ENCODE data around the gene CAB39. TPM values are rescaled to one million over a fixed set of nuclear protein-coding genes. Genes with fewer than 3 reads are reported as not detected.

The CAB39 gene
- total and polyA plus RNA-seq, 2 donors (not counting 1 experiment from before 2014, with no cell fraction given): 51.1 to 72.3 TPM

GRCh38 chr2:230827774-230828271 is 115.2 kb downstream of the CAB39 start:
- H4K20me1 ChIP-seq (ENCODE audit: control insufficient read depth, extremely low read depth, insufficient read depth, low read length): no peaks in the 10 kb centered on the region
- no peak overlapping the region for H3K9ac ChIP-seq (ENCODE audit: insufficient read depth, low read length)
- peaks cover 10% of the 10 kb centered on the region for H3K27me3 ChIP-seq (ENCODE audit: control insufficient read depth, insufficient read depth, low read length)
- no peaks in the 10 kb centered on the region for H3K79me2 ChIP-seq (ENCODE audit: control insufficient read depth, insufficient read depth, low read length)
- no peak overlapping the region for H2AFZ ChIP-seq (ENCODE audit: low read length)
- H3K4me2 ChIP-seq (ENCODE audit: extremely low read depth, insufficient read depth, low read length): peak overlapping the region; percentile 25
- H3K4me3 ChIP-seq (replicated peaks in 1 of 4; ENCODE audit: control extremely low read depth in 1 of 4, insufficient read depth in 1 of 4, low read depth in 3 of 4, low read length in 4 of 4): peak overlapping the region in 1 of 4 experiments; percentile 14
- no peaks in the 10 kb centered on the region for H3K9me3 ChIP-seq (ENCODE audit: control insufficient read depth, insufficient read depth, low read depth, low read length)
- DNase-seq (ENCODE audit: low read depth in 2 of 2): no peak
- TF ChIP-seq CTCF (conservative IDR thresholded peaks at IDR 0.05 in 1 of 2, IDR thresholded peaks at IDR 0.05 in 1 of 2; ENCODE audit: low read depth in 1 of 2, low read length in 2 of 2): no peak
- TF ChIP-seq EZH2 (IDR thresholded peaks at IDR 0.05; ENCODE audit: low read length, missing control alignments): no peak
- H3K27ac ChIP-seq (ENCODE audit: insufficient read depth, low read length): no peak overlapping the region
- H3K36me3 ChIP-seq (ENCODE audit: control insufficient read depth, insufficient read depth, low read length): no peaks in the 10 kb centered on the region
- no peaks in the 10 kb centered on the region for H3K4me1 ChIP-seq (ENCODE audit: control insufficient read depth, extremely low read depth, insufficient read depth, low read length)

- no peak overlapping the region for H3K9ac ChIP-seq (ENCODE audit: insufficient read depth, low read length)
- no peaks in the 10 kb centered on the region for H3K9me3 ChIP-seq (ENCODE audit: control insufficient read depth, insufficient read depth, low read depth, low read length)
- DNase-seq (ENCODE audit: low read depth in 2 of 2): no peak
- H3K36me3 ChIP-seq (ENCODE audit: control insufficient read depth, insufficient read depth, low read length): no peaks in the 10 kb centered on the region
- H4K20me1 ChIP-seq (ENCODE audit: control insufficient read depth, extremely low read depth, insufficient read depth, low read length): no peaks in the 10 kb centered on the region
- peaks cover 12% of the 10 kb centered on the region for H3K27me3 ChIP-seq (ENCODE audit: control insufficient read depth, insufficient read depth, low read length)
- no peak overlapping the region for H2AFZ ChIP-seq (ENCODE audit: low read length)
- no peaks in the 10 kb centered on the region for H3K79me2 ChIP-seq (ENCODE audit: control insufficient read depth, insufficient read depth, low read length)
- TF ChIP-seq EZH2 (IDR thresholded peaks at IDR 0.05; ENCODE audit: low read length, missing control alignments): no peak
- no peak for TF ChIP-seq CTCF (conservative IDR thresholded peaks at IDR 0.05 in 1 of 2, IDR thresholded peaks at IDR 0.05 in 1 of 2; ENCODE audit: low read depth in 1 of 2, low read length in 2 of 2)
- peak overlapping the region in 1 of 4 experiments; percentile 14 for H3K4me3 ChIP-seq (replicated peaks in 1 of 4; ENCODE audit: control extremely low read depth in 1 of 4, insufficient read depth in 1 of 4, low read depth in 3 of 4, low read length in 4 of 4)
- no peaks in the 10 kb centered on the region for H3K4me1 ChIP-seq (ENCODE audit: control insufficient read depth, extremely low read depth, insufficient read depth, low read length)
- H3K27ac ChIP-seq (ENCODE audit: insufficient read depth, low read length): no peak overlapping the region
- peak overlapping the region; percentile 25 for H3K4me2 ChIP-seq (ENCODE audit: extremely low read depth, insufficient read depth, low read length)
These were observed 115.8 kb downstream of the CAB39 start for GRCh38 chr2:230828272-230828961.

- no peaks in the 10 kb centered on the region for H3K79me2 ChIP-seq (ENCODE audit: control insufficient read depth, insufficient read depth, low read length)
- H3K27ac ChIP-seq (ENCODE audit: insufficient read depth, low read length): no peak overlapping the region
- H3K4me1 ChIP-seq (ENCODE audit: control insufficient read depth, extremely low read depth, insufficient read depth, low read length): no peaks in the 10 kb centered on the region
- peaks cover 12% of the 10 kb centered on the region for H3K27me3 ChIP-seq (ENCODE audit: control insufficient read depth, insufficient read depth, low read length)
- H4K20me1 ChIP-seq (ENCODE audit: control insufficient read depth, extremely low read depth, insufficient read depth, low read length): no peaks in the 10 kb centered on the region
- H3K9me3 ChIP-seq (ENCODE audit: control insufficient read depth, insufficient read depth, low read depth, low read length): no peaks in the 10 kb centered on the region
- H3K4me3 ChIP-seq (replicated peaks in 1 of 4; ENCODE audit: control extremely low read depth in 1 of 4, insufficient read depth in 1 of 4, low read depth in 3 of 4, low read length in 4 of 4): no peak overlapping the region
- TF ChIP-seq EZH2 (IDR thresholded peaks at IDR 0.05; ENCODE audit: low read length, missing control alignments): no peak
- no peak for TF ChIP-seq CTCF (conservative IDR thresholded peaks at IDR 0.05 in 1 of 2, IDR thresholded peaks at IDR 0.05 in 1 of 2; ENCODE audit: low read depth in 1 of 2, low read length in 2 of 2)
- no peak overlapping the region for H2AFZ ChIP-seq (ENCODE audit: low read length)
- DNase-seq (ENCODE audit: low read depth in 2 of 2): no peak
- no peak overlapping the region for H3K4me2 ChIP-seq (ENCODE audit: extremely low read depth, insufficient read depth, low read length)
- no peak overlapping the region for H3K9ac ChIP-seq (ENCODE audit: insufficient read depth, low read length)
- no peaks in the 10 kb centered on the region for H3K36me3 ChIP-seq (ENCODE audit: control insufficient read depth, insufficient read depth, low read length)
These were observed 116.7 kb downstream of the CAB39 start for GRCh38 chr2:230829293-230829692.

Data from fibroblast of lung (primary cell).